MM.1S (cell line): Measurements from ENCODE around the gene ZNF85.

Experiments
- DNase-seq: peaks from one replicate; pipeline ENCODE4 v3.0.0-alpha.2; 2015
- H2AFZ ChIP-seq: fragments of 300-600 bp; sonication (generic); 2 replicates; pipeline ENCODE4 v1.6.0; 2016; ENCODE audit warnings: antibody characterized with exemption, low read length
- H3F3A ChIP-seq: fragments of 300-600 bp; sonication (generic); 2 replicates; pipeline ENCODE4 v1.6.1; 2016; ENCODE audit warnings: mild to moderate bottlenecking, antibody characterized with exemption, low read length, moderate library complexity, mixed read lengths; ENCODE audit not compliant: insufficient read depth
- H3K27ac ChIP-seq: fragments of 300-600 bp; sonication (generic); 2 replicates; pipeline ENCODE4 v1.5.1; 2016; ENCODE audit warnings: mild to moderate bottlenecking, low read length
- H3K27me3 ChIP-seq: fragments of 300-600 bp; sonication (generic); replicated peaks from 2 replicates; pipeline ENCODE4 v1.6.0; 2016; ENCODE audit warnings: low read length; ENCODE audit not compliant: insufficient read depth
- H3K36me3 ChIP-seq: fragments of 300-600 bp; sonication (generic); replicated peaks from 2 replicates; pipeline ENCODE4 v1.6.1; 2016; ENCODE audit warnings: mild to moderate bottlenecking, low read length, mixed read lengths; ENCODE audit not compliant: insufficient read depth
- H3K4me1 ChIP-seq: fragments of 300-600 bp; sonication (generic); 2 replicates; pipeline ENCODE4 v1.6.1; 2016; ENCODE audit warnings: low read length, mixed read lengths
- H3K4me2 ChIP-seq: fragments of 300-600 bp; sonication (generic); 2 replicates; pipeline ENCODE4 v1.6.0; 2016; ENCODE audit warnings: low read depth, low read length
- H3K4me3 ChIP-seq: fragments of 300-600 bp; sonication (generic); 2 replicates; pipeline ENCODE4 v1.5.1; 2016; ENCODE audit warnings: low read length, mixed read lengths
- H3K79me2 ChIP-seq: fragments of 300-600 bp; sonication (generic); 2 replicates; pipeline ENCODE4 v1.6.1; 2016; ENCODE audit warnings: mixed run types, low read length, mixed read lengths
- H3K9ac ChIP-seq: fragments of 300-600 bp; sonication (generic); 2 replicates; pipeline ENCODE4 v1.6.1; 2016; ENCODE audit warnings: low read length, mixed read lengths
- H3K9me2 ChIP-seq: fragments of 300-600 bp; sonication (generic); replicated peaks from 2 replicates; pipeline ENCODE4 v1.6.1; 2016; ENCODE audit warnings: mild to moderate bottlenecking, low read length, mixed read lengths; ENCODE audit not compliant: insufficient read depth
- H3K9me3 ChIP-seq: fragments of 300-600 bp; sonication (generic); replicated peaks from 2 replicates; pipeline ENCODE4 v1.6.1; 2016; ENCODE audit warnings: mild to moderate bottlenecking, low read length, mixed read lengths; ENCODE audit not compliant: insufficient read depth
- H4K20me1 ChIP-seq: fragments of 300-600 bp; sonication (generic); 2 replicates; pipeline ENCODE4 v1.6.1; 2016; ENCODE audit warnings: mild to moderate bottlenecking, low read length, moderate library complexity, mixed read lengths; ENCODE audit not compliant: insufficient read depth
- EZH2 ChIP-seq: fragments of 300-600 bp; sonication (generic); optimal IDR thresholded peaks from 2 replicates; pipeline ENCODE3; 2017; ENCODE audit warnings: low read depth, mild to moderate bottlenecking, antibody characterized with exemption, low read length, mixed read lengths
- EZH2phosphoT487 ChIP-seq: fragments of 300-600 bp; sonication (generic); IDR thresholded peaks from 2 replicates; pipeline ENCODE4 v1.6.1; 2018; ENCODE audit warnings: antibody characterized with exemption, low read length
- TF ChIP-seq, protein P1 (sequence below): fragments of 300-600 bp; sonication (generic); IDR thresholded peaks from 2 replicates; pipeline ENCODE4 v1.5.1; 2016; ENCODE audit warnings: antibody characterized with exemption, low read length, mixed read lengths

Gene ZNF85

DNA sequence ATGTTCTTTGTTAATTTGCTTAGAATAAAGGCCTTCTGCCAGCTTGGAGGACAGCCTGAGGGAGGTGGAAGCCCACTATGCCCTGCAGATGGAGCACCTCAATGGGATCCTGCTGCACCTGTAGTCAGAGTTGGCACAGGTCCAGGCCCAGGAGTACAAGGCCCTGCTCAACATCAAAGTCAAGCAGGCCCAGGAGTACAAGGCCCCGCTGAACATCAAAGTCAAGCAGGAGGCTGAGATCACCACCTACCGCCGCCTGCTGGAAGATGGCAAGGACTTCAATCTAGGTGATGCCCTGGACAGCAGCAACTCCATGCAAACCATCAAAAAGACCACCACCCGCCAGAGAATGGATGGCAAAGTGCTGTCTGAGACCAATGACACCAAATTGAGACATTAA, 41.7 kb downstream of the ZNF85 start:
- no peak for TF ChIP-seq EZH2phosphoT487
- no peak for TF ChIP-seq EZH2
- TF ChIP-seq, protein P1, sequence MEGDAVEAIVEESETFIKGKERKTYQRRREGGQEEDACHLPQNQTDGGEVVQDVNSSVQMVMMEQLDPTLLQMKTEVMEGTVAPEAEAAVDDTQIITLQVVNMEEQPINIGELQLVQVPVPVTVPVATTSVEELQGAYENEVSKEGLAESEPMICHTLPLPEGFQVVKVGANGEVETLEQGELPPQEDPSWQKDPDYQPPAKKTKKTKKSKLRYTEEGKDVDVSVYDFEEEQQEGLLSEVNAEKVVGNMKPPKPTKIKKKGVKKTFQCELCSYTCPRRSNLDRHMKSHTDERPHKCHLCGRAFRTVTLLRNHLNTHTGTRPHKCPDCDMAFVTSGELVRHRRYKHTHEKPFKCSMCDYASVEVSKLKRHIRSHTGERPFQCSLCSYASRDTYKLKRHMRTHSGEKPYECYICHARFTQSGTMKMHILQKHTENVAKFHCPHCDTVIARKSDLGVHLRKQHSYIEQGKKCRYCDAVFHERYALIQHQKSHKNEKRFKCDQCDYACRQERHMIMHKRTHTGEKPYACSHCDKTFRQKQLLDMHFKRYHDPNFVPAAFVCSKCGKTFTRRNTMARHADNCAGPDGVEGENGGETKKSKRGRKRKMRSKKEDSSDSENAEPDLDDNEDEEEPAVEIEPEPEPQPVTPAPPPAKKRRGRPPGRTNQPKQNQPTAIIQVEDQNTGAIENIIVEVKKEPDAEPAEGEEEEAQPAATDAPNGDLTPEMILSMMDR, result no peak
- Histone ChIP-seq H3K27me3 (no peaks in the 10 kb centered on the region), H3K79me2 (no peaks in the 10 kb centered on the region), H3K4me2 (no peak overlapping the region), H3K27ac (no peak overlapping the region), H4K20me1 (no peaks in the 10 kb centered on the region), H3K9me3 (no peaks in the 10 kb centered on the region), H3K4me3 (no peak overlapping the region), H2AFZ (no peak overlapping the region), H3K9ac (no peak overlapping the region), H3F3A (no peaks in the 10 kb centered on the region), H3K9me2 (no peaks in the 10 kb centered on the region), H3K36me3 (no peaks in the 10 kb centered on the region), H3K4me1 (no peaks in the 10 kb centered on the region)
- no peak for DNase-seq

DNA sequence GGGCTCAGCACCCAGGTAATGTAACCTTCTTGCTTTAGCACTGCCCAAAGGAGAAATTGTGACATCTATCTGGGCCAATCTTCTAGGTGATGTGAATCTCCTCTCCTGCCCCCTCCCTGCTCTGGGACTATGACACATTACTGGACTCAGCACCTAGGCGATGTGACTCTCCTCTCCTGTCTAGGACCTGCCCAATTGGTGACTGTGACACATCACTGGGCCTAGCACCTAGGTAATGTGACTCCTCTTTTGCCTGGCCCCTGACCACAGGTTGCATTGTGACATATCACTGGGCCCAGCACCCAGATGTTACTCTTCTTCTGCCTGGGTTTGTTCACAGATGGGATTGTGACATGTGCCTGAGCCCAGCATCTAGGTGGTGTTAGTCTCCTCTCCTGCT, 45.0 kb downstream of the ZNF85 start:
- Histone ChIP-seq H2AFZ (no peak overlapping the region), H3K36me3 (no peaks in the 10 kb centered on the region), H3K4me2 (no peak overlapping the region), H3K79me2 (no peaks in the 10 kb centered on the region), H3F3A (no peaks in the 10 kb centered on the region), H3K27me3 (no peaks in the 10 kb centered on the region), H3K4me3 (no peak overlapping the region), H3K9ac (no peak overlapping the region), H3K4me1 (no peaks in the 10 kb centered on the region), H3K9me2 (no peaks in the 10 kb centered on the region), H4K20me1 (no peaks in the 10 kb centered on the region), H3K27ac (no peak overlapping the region), H3K9me3 (no peaks in the 10 kb centered on the region)
- no peak for TF ChIP-seq EZH2phosphoT487
- TF ChIP-seq, protein P1, result no peak
- no peak for TF ChIP-seq EZH2
- DNase-seq, result no peak

DNA sequence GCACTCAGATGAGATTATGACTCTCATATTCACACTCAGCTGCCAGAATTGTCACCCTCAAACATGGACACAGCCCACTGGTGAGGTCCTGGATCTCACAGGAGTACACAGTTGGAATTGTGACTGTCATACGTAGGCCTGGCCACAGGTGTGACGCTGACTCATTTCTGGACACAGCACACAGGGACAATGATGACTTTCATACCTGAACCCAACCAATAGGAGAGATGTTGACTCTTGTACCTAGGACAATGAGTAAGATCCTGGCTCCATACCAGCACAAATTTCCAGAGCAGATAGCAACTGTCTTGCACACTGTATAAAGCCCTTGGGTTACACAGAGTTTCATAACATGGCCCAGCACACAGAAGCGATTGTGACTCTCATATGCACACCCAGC, 46.4 kb downstream of the ZNF85 start:
- Histone ChIP-seq H3K4me2 (no peak overlapping the region), H3K4me1 (no peaks in the 10 kb centered on the region), H2AFZ (no peak overlapping the region), H3K9me3 (no peaks in the 10 kb centered on the region), H3K27ac (no peak overlapping the region), H3K9me2 (no peaks in the 10 kb centered on the region), H3K4me3 (no peak overlapping the region), H3K27me3 (no peaks in the 10 kb centered on the region), H3K9ac (no peak overlapping the region), H3K79me2 (no peaks in the 10 kb centered on the region), H4K20me1 (no peaks in the 10 kb centered on the region), H3F3A (no peaks in the 10 kb centered on the region), H3K36me3 (no peaks in the 10 kb centered on the region)
- TF ChIP-seq EZH2 (no peak), EZH2phosphoT487 (no peak)
- TF ChIP-seq, protein P1, result no peak
- no peak for DNase-seq
